Hematopoietic multipotent progenitor cell treated with erythropoietin and hydrocortisone succinate and interleukin-3 and kit ligand, for 15 days (in vitro differentiated cells): ENCODE data around the gene PAPSS2.
"Not testable (repeated sequence)": the region's sequence is repeated elsewhere in the genome, so short reads cannot be mapped to it uniquely, and the experiment has no call there.

ENCODE experiments used
- DNase-seq: peaks from one replicate; pipeline ENCODE4 v3.0.0-alpha.2; 2015; ENCODE audit warnings: low spot score

The PAPSS2 gene

DNA sequence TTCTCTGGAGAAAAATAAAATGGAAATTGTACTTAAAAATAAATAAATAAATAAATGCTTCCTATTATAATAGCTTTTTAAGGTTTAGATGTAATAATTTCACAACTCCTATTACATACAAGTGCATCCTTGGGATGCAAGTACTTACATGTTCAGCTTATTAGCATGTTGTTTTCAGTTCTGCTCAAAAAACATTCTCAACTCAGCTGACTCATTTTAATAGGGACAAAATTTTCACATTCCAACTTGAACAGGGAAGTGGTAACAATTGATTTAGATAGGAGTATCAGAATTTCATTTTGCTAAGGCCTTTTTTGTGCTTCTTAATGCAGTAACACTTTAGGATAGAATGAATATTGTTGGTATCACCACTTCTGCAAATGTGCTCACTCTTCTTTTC lies 16.7 kb upstream of the PAPSS2 start:
- no peak for DNase-seq

DNA sequence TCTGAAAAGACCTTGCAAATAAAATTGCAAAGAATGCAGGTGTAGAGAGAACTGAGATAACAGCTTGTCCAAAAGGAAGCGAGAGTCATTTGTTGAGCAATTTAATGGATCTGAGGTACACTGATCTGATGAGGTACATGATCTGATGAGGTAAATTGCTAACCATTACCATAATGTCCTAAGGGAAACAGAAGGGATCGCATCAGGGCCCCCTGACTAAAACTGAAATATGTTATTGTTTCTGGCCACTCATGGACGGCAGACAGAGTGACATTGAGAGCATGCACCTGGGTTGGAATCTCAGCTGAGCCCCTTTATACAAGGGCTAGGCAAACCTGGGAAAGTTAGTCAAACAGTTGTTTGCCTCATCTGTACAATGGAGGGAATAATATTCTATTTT lies 15.8 kb upstream of the PAPSS2 start:
- no peak for DNase-seq

DNA sequence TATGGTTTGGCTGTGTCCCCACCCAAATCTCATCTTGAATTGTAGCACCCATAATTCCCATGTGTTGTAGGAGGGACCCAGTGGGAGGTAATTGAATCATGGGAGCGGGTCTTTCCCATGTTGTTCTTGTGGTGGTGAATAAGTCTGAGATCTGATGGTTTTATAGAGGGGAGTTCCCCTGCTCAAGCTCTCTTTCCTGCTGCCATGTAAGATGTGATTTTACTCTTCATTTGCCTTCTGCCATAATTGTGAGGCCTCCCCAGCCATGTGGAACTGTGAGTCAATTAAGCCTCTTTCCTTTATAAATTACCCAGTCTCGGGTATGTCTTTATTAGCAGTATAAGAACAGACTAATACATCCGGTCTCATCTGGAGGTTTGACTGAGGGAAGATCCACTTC lies 15.2 kb upstream of the PAPSS2 start:
- DNase-seq: not testable (repeated sequence)

DNA sequence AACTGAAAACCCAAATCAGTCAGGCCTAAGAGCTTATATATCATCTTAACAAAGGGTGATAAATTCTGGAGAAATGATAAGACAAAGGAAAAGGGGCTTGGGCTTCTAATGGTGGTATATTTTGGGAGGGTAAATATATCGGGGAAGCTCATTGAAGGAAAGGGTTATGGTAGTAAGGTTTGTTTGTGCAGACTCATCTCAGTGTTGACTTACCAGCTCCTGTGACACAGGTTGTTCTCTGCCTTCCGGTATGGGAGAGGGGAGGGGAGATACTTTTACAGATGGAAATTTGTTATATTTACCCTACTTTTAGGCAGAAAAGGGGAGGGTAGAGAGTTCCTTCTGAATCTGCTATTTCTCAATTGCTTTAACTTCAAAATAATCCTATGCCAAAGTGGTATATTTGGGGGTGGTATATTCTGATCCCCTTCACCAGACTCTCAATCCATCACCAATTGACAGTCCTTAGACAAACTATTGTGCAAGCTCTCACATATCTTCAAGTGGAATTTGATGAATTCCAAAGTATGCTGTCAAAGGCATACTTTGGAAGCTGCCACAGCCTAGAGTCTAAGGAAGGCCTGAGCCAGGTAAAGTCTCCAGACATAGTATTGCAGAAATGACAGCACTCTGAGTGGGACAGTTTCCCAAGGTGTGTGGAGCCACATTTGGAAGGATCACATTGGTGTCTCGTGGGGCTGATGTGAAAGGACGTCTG lies 13.3 kb upstream of the PAPSS2 start:
- DNase-seq: no peak

DNA sequence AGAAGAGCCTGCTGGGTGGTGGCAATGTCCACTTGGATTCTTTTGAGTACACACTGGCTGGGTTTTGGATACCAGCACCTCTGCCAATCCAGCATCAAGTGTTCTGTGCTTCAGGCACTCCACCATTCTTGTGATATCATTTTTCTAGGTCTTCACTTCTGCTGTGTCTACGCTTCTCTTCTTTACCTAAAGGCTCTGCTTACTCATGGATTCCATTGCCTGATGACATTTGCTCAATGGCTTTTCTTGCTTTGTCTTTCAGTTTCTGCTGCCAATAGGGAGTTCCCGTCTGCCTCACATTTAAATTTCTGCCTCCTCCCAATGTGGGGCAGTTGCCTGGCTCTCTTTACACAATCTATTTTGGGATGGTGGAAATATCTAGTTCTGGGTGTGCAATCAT lies 12.7 kb upstream of the PAPSS2 start:
- no peak for DNase-seq

DNA sequence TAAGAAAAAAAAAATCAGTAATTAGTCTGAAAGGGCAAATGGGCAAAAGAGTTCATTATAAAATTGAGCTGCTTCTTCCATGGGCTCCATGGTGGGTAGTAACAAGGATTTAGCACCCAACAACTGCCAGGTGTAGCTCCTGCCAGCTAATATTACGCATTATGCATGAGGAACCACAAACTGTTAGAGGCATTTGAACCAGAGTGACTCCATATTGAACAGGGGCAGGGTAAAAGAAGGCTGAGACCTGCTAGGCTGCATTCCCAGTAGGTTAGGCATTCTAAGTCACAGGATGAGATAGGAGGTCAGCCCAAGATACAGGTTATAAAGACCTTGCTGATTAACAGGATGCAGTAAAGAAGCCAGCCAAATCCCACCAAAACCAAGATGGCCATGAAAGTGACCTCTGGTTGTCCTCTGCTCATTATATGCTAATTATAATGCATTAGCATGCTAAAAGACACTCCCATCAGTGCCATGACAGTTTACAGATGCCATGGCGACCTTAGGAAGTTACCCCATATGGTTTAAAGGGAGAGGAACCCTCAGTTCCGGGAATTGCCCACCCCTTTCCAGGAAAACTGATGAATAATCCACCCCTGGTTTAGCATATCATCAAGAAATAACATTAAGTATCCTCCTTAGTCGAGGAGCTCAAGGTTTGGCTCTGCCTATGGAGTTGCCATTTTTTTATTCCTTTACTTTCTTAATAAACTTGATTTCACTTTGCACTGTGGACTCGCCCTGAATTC lies 8.7 kb upstream of the PAPSS2 start:
- DNase-seq: no peak

DNA sequence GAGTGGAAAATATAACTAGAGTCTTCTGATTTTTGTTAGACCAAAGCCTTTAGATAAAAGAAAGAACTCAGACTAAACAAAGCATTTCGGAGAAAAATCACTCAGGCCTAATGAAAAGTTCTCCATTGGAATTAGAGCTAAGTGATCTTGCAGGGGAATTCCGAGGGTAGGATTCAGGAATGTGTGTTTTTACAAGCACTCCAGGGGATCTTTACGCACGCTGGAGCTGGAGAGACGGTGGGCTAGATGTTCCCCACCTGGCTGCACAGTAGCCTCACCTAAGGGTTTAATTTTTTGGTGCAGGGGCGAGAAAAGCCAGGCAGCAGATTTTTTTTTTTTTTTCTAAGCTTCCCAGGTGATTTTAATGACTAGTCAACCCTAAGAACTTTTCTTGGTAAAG lies 7.9 kb upstream of the PAPSS2 start:
- no peak for DNase-seq

DNA sequence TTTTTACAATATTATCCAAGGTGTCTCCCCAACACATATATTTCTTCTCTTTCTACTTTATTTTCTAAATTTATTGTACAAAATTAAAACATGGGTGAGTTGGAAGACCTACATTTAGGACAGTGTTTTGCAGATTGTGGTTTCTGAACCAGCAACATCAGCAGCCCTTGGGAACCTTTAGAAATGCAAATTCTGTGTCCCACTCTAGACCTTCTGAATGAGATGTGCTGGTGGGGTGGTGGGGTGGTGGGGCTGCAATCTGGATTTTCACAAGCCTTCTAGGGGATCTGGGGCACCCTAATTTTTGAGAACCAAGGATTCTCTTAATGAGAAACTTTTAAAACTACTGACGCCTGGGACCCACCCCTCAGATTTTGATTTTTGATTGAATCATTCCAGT lies 7.4 kb upstream of the PAPSS2 start:
- no peak for DNase-seq

DNA sequence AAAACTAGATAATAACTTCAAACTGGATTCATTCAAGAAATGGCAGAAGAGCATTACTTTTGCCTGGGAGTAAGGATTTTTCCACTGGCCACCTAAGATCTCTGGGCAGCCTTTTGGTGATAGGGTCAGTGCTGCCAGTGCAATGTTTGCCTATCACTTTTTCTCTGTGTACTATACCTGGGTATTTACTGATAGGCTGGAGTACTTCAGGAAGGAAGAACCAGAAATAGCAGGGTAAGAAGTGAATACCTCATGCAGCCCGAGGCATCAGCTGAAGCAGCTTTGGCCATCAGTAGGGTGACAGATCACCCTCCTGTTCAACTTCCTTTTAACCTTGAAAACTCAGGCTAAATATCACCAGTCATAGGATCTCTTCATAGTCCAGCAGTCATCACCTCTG lies 5.5 kb upstream of the PAPSS2 start:
- DNase-seq: no peak

DNA sequence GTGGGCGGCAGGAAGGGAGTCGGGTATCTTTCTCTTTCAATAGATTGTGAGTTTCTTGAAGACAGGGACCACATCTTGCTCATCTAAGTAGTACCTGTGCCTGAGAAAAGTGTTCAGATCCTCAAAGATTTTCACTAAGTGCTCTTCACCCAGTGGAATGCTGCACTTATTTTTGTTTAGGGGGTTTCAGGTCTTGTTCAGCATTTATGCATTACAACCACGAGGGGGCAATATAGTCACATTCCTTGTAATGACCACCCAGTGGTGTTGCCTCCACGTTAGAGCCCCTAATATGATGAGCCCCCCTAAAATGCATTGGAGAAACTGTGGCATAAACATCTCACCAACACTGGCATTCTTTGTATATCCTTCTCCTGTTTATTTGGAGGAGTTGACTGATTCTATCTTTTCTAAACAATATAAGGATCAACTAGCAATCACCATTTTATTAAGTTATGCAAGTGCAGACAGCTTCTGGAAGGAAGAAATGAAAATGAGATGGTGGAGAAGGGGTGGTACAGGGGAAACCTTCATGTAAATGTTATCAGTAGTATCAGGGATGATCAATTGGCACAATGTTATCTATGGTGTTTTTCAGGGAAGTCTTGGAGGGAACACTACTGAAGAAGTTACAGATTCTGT lies 3.1 kb upstream of the PAPSS2 start:
- peak; percentile 65 for DNase-seq

DNA sequence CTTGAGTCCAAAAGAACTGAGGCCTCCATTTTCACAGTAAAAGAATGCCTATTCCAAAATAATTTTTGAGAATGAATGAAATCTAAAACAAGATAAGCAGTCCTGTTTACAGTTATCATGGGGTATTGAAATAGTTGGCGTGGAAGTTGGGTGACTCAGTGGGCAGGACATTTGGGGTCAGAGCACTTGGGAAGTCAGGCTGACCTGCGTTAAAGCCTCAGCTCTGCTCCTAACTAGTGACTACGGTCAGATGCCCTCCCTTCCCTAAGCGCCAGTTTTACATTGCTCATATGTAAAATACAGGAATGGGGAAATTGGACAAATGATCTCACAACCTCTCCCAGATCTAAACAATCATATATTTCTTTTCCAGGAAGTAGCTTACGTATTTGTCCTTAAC lies 2.3 kb upstream of the PAPSS2 start:
- no peak for DNase-seq

DNA sequence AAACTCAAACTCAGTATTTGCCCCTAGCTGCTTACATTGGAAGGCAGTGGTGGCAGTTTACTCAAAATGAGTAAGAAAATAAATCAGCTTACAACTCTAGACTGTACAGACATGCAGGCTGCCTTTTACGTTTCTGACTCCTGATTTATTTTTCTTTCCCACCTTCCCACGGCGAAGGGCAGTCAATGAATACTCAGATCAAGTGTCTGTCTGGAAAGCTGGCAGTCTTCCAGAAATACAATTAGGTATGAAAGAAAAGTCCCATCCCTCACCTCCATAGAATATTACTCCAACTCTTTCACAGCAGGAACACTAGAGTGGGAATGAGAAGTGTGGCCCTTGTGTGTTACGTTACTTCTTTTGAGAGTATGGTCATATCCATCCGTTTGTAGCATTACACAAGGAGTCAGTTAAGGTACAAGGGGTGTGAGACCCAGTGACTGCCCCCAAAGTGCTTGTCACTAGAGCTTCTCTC lies 1.3 kb upstream of the PAPSS2 start:
- DNase-seq: no peak

DNA sequence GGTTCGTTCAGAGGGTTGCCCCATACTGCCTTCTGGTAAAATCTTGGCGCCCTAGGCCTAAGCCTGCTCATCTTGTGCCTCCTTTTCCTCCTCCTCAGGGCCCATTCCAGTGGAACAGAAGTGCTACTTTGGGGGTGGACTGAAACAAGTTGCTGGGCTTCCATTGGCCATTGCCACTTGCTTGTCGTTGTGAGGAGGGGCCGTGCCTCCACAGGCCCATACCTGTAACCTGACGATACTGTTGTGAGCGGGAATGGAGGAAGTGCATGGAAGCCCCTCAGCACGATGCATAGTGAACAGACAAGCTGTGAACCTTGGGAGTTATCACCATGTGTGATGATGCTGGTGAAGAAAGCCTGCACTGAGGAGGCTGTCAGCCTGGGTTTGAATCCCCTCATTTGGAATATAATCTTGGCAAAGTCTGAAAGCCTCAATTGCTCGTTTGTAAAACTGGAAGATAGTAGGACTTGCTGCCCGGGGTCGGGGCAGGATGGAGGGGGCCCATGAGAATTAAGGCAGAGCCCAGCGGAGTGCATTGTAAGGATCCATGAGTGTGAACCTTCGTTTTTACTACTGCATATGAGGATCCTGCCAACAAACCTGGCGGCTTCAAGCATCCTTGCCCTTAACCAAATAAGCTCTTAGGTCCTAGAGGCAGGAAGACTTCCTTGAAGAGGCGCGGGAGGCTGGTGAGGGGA lies 671 bp upstream of the PAPSS2 start:
- DNase-seq: no peak

DNA sequence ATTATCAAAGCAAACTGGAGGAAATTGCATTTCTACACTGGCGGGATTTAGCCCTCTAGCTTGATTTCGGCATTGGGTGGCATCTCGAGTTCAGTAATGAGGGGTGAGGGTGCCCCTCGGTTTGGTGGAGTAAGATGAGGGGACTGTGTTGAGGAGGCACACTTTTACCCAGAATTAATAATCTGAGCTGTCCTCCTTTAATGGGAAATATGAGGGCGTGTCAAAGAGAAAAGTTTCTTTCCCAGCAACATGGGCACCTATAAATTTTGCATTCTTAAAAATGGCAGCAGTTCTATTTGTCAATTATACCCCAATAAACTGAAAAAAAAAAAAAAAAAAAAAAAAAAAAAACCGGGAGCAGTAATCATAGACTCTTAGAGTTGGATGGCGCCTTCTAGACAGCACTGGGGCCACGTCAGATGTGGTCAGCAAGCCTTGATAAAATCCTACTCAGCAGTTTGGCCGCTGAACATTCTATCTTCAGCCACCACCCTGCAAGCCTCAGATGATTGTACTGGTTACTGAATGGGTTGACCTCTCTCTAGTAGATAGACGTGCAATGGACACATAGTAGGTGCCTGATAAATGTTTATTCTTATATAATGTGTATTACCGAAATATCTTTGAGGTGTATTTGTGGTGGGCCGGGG lies 931 bp downstream of the PAPSS2 start:
- DNase-seq: no peak

DNA sequence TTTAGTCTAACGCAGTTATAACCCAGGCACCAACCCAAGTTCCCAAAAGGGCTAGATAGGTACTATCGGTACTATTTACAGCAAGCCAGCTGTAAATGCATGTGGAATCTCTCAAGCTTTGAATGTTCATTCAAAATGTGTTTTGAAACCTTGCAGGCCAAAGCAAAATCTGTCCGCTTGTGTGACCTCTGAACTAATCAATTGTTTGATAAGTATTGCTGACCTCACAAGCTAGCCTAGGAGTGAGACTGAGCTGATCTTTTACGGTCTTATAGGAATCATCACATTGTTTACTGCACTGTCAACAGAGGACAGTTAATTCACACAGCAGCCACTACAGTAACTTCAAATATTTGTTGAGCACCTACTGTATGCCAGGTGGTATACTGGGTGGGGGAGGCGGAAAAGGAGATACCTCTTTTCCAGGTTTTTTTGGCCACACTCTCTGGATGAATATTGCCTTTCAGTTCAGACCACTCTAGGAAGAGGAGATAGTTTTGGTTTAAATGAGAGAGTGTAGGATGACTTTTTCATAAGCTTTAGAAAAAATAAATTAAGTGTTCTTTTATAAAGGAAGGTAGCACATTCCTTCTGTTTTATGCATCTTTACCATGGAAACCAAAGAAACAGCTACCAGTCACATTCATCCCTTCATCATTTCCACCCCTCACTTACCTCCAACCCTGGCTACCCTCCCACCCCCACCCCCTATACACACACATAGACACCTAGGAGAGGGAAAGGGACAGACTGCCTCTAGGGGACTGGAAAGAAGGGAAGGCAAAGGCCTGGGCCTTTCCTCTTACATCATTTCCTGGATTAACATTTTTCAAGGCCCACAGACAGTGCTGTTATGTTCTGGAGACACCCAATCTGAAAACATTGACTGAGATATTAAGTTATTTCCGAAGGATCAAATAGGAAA lies 2.4 kb downstream of the PAPSS2 start:
- no peak for DNase-seq

DNA sequence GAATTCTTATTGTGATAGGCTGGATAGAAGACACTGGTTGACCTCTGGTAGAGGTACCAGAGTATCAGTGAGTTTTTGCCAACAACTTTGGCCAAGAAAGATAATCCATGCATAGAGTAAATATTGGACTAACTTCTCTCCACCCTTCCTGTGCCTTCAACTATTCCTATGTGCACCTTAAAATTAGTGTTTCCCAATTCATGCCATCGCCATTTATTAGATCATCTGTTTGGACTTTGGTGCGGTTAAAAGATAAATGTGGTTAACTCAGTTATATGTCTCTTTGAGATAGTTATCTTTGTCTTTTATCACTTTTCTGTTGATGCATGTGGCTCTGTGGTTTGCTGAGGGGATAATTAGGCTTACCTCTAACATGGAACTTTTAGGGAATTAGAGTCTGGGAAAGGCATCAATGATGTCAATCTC lies 4.6 kb downstream of the PAPSS2 start:
- DNase-seq: no peak

DNA sequence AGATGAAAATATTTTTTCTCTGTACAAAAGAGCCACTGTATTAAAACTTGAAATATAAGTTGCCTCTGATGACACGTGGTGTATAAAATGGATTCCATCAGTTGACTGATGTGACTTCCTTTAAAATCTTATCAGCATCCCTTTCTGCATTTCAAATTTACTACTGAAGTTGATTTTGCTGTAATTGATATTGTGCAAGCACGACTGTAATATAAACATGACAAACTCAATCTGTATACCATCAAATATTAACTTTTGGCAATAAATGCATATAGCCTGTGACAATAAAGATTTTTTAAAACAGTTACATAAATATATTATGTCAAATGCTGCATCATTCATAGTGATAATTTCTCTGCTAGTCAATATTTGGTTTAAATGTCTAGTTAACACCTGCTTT lies 7.8 kb downstream of the PAPSS2 start:
- DNase-seq: no peak

DNA sequence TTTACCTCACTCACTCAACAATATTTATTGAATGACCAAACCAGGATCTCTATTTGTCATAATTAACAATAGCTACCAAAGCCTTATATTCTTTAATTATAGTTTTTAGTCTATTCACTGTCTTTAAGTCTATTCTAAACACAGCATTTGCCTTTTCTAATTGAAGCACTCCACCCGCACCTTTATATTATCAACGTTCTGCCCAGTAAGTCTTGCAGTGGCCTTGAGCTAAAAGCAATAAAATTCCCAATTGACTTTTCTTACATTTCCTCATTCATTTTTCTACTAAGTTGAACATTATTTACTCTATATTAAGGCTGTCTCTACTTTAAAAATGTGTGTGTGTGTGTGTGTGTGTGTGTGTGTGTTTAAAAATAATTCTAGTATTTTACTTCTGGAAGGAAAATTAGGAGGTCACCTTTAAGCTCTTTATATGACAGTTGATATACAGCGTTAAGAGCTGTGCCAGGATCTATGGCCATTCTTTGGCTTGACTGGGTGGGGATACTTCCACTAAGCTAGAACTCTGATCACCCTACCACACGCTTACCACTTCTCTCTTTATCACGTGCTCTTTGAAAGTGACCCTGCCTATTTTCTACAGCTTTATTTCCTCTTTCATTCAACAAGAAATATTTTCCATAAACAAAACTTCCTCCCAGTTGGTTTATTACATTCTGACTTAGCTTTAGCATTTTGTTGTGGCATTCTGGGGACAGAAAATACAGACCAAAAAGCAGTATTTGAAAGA lies 8.8 kb downstream of the PAPSS2 start:
- DNase-seq: no peak

DNA sequence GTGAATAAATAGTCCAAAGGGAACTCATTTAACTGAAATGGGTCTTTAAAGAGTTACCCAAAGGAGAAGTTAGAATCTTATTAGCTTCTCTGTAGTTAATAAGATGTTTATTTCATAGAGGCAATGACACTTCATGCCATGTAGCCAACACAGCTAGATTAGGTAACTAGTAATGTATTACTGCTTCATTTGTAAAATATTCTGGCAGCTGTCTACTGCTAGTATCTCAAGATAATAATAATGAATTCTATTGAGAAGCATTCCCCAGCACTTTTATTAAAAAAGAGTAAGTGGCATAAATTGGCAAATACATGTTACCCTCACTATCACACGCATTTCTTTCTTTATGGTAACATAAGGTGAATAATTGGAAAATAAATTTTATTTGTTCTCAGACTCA lies 10.1 kb downstream of the PAPSS2 start:
- no peak for DNase-seq

DNA sequence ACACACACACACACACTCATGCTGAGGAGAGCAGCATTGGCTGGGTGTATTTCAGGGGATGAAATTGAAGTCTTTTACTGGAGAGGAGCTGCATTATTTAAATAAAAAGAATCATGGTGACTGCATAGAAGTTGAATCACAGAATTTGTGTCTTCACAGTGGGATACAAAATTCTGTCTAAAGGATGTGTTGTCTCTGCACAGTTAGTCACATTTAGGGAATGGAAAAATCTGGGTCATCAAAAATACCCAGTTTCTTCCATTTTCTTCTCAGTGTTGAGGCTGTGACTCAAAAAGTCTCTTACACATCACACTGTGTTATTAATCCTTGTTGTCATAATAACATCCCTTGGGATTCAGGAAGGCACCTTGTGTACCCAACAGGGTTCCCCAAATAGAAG lies 10.9 kb downstream of the PAPSS2 start:
- DNase-seq: no peak
